Astrocyte of the hippocampus (primary cell): Measurements from ENCODE around the gene NOXA1.
"Not testable (repeated sequence)": the region's sequence is repeated elsewhere in the genome, so short reads cannot be mapped to it uniquely, and the experiment has no call there.

ENCODE experiments used
- DNase-seq: peaks from one replicate; pipeline ENCODE4 v3.0.0; 2011; ENCODE audit warnings: low read depth, low spot score

Gene NOXA1, protein sequence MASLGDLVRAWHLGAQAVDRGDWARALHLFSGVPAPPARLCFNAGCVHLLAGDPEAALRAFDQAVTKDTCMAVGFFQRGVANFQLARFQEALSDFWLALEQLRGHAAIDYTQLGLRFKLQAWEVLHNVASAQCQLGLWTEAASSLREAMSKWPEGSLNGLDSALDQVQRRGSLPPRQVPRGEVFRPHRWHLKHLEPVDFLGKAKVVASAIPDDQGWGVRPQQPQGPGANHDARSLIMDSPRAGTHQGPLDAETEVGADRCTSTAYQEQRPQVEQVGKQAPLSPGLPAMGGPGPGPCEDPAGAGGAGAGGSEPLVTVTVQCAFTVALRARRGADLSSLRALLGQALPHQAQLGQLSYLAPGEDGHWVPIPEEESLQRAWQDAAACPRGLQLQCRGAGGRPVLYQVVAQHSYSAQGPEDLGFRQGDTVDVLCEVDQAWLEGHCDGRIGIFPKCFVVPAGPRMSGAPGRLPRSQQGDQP

DNA sequence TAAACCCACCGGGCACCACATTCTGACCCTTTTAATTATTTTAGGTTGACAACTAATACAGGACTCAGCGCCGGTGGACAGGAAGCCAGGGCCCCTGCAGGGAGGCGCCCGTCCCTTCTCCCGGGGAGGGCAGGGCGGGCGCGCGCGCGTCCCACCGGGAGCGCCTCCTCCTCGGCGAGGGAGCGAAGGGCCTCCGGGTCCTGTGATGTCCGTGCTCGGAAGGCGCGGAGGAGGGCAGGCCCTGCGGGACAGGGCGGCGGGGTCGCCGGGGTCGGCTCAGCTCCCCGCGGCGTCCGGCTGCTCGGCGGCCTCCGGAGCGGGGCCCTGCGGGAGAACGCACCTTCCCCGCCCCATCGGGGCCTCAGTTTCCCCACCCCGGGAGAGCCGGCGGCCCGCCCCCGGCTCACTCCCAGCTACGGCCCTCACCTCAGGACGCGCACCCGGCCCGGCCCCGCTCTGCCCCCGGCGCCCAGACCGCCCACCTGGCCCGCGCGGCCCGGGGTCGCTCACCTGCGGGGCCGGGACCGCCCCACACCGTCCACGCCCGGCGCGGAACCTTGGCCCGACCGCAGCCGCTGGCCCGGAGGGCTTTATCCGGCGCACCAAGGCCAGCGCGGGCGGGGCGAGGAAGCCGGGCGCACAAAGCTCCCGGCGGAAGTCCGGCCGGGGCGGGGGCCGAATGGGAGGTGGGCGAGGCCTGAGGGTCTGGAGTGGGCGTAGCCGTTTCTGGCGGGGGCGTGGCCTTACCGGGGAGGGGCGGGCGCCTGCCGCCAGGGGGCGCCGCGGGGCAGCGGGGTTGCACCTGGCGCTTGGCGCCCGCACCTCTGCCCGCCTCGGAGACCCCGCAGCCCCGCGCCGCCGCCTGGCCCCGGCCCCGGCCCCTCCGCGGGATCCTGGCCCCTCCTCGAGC is at the start of gene NOXA1, which contains the start of gene EXD3:
NOXA1 (plus strand) TSS at position 790 of the 910 bp plus-strand sequence. CDS start 137 bp downstream, outside the sequence.
EXD3 (minus strand) TSS at position 559 of the 910 bp plus-strand sequence. CDS start 27,805 bp downstream, outside the sequence.
- DNase-seq, result peak; percentile 97

- DNase-seq, result peak; percentile 25
These were observed 49.6 kb upstream of the NOXA1 start for GRCh38 chr9:137373611-137373980.

- no peak for DNase-seq
These were observed 48.9 kb upstream of the NOXA1 start for GRCh38 chr9:137374131-137374845.

DNA sequence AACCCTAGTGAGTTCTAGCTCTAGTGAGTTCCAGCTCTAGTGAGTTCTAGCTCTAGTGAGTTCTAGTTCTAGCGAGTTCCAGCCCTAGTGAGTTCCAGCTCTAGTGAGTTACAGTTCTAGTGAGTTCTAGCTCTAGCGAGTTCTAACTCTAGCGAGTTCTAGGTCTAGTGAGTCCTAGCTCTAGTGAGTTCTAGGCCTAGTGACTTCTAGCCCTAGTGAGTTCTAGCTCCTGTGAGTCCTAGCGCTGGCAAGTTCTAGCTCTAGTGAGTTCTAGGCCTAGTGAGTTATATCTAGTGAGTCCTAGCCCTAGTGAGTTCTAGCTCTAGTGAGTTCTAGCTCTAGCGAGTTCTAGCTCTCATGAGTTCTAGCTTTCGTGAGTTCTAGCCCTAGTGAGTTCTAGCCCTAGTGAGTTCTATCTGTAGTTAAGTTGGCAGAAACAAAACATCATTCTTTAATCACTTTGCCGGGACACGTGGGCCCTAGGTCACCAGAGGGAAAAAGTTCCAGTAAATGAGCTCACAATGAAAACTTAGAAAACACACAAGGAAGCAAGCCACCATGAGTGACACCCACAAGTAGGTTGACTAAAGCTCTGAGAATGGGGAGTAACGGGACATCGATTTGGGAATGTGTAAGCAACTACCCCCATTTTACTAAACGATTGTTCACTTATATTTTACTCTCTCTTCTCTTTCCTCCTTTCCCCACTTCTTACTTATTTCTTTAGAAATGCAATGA is 47.7 kb upstream of the NOXA1 start:
- no peak for DNase-seq

- no peak for DNase-seq
These were observed 46.8 kb upstream of the NOXA1 start for GRCh38 chr9:137376386-137376785.

DNA sequence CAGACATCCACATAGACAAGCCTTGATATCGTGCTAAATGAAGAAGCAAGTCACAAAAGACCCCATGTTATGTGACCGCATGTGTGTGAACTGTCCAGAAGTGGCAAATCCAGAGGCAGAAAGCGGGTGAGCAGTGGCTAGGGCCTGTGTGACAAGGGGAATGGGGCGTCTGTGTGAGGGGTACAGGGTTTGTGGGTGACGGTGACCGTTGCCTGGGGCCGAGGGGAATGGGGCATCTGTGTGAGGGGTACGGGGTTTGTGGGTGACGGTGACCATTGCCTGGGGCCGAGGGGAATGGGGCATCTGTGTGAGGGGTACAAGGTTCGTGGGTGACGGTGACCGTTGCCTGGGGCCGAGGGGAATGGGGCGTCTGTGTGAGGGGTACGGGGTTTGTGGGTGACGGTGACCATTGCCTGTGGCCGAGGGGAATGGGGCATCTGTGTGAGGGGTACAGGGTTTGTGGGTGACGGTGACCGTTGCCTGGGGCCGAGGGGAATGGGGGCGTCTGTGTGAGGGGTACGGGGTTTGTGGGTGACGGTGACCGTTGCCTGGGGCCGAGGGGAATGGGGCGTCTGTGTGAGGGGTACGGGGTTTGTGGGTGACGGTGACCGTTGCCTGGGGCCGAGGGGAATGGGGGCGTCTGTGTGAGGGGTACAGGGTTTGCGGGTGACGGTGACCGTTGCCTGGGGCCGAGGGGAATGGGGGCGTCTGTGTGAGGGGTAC is 44.3 kb upstream of the NOXA1 start:
- not testable (repeated sequence) for DNase-seq

GRCh38 chr9:137379761-137380161 is 43.4 kb upstream of the NOXA1 start:
- no peak for DNase-seq

DNA sequence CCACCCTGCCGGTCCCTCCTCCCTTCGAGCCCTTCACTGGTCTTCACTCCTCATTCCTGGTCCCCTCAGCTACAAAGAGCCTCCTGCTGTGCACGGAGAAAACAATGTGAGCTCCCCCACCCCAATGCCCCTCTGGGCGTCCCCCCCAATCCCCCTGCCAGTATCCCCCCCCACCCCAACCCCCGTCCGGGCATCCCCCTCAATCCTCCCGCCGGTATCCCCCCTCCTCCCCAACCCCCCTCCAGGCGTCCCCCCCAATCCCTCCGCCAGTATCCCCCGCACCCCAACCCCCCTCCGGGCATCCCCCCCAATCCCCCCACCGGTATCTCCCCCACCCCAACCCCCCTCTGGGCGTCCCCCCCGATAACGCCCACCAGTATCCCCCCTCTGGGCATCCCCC is 43.0 kb upstream of the NOXA1 start:
- no peak for DNase-seq

GRCh38 chr9:137380606-137381005 is 42.6 kb upstream of the NOXA1 start:
- DNase-seq, result no peak

GRCh38 chr9:137381501-137382443 is 41.4 kb upstream of the NOXA1 start:
- DNase-seq, result no peak

- no peak for DNase-seq
These were observed 40.6 kb upstream of the NOXA1 start for GRCh38 chr9:137382444-137383080.

DNA sequence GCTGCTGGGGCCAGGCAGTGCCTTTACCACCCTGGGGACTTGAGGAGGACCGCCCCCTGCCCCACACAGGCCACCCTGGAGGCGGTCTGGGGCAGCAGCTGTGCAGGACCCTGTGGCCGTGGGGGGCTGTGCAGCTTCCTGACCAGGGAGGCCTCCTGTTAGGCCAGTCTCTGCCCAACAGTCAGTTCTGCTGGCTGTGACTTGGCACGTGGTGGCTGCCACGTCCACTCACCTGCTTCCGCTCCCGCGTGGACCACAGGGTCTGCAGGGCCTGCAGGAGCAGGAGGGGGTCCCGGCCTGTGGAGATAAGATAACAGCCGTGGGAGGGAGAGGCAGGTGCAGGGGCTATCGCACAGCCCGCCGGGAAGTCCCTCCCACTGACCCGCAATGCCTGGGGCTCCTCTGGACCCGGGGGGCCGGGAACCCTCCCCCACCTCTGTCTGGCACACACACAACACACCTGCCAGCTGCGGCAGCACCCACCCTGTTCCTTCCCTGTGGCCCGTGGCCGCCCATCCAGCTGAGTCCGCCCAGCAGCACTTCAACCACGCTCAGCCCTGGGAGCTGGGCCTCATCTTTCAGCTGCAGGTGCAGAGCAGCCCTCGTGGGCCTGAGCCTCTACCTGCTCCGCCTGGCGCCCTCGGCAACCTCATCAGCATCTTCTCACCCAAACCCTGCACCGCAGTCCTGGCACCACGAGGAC is 40.0 kb upstream of the NOXA1 start:
- DNase-seq, result no peak

- no peak for DNase-seq
These were observed 39.1 kb upstream of the NOXA1 start for GRCh38 chr9:137383784-137384756.

- DNase-seq, result no peak
These were observed 38.0 kb upstream of the NOXA1 start for GRCh38 chr9:137385061-137385655.

DNA sequence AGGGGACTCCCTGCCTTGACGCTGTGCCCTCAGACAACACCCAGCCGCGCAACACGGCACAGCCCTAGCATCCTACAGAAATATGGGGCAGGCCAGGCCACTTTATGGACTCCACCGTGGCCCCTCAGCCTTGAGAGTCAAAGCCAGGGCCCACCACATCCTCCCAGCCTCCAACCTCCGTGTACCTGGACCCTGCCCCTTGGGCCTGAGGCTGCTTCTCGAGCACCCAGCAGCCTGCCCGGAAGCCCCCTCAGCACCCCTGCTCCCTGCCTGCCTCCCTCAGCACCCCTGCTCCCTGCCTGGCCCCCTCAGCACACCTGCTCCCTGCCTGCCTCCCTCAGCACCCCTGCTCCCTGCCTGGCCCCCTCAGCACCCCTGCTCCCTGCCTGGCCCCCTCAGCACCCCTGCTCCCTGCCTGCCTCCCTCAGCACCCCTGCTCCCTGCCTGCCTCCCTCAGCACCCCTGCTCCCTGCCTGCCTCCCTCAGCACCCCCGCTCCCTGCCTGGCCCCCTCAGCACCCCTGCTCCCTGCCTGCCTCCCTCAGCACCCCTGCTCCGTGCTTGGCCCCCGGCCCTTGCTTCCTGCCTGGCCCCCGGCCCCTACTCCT is 36.6 kb upstream of the NOXA1 start:
- DNase-seq, result not testable (repeated sequence)
